ENCODE data around the gene RGS10. TPM values are rescaled to one million over a fixed set of nuclear protein-coding genes. Genes with fewer than 3 reads are reported as not detected.

The RGS10 gene
- total RNA-seq, 4 donors from 2014 or later = 15.2 to 27.0 (median 23.0) TPM

- H3K27me3 ChIP-seq = no peaks in the 10 kb centered on the region
- H3K4me1 ChIP-seq = peaks cover 9% of the 10 kb centered on the region
- no peak overlapping the region for H3K4me3 ChIP-seq
- H3K36me3 ChIP-seq = no peaks in the 10 kb centered on the region
- H3K9me3 ChIP-seq = no peaks in the 10 kb centered on the region
- DNase-seq (ENCODE audit: low spot score in 2 of 2) = no peak
- WGBS = 81% methylated on average over 10 of the region's 10 CpGs
- H3K27ac ChIP-seq = no peak overlapping the region
- TF ChIP-seq, protein P1, sequence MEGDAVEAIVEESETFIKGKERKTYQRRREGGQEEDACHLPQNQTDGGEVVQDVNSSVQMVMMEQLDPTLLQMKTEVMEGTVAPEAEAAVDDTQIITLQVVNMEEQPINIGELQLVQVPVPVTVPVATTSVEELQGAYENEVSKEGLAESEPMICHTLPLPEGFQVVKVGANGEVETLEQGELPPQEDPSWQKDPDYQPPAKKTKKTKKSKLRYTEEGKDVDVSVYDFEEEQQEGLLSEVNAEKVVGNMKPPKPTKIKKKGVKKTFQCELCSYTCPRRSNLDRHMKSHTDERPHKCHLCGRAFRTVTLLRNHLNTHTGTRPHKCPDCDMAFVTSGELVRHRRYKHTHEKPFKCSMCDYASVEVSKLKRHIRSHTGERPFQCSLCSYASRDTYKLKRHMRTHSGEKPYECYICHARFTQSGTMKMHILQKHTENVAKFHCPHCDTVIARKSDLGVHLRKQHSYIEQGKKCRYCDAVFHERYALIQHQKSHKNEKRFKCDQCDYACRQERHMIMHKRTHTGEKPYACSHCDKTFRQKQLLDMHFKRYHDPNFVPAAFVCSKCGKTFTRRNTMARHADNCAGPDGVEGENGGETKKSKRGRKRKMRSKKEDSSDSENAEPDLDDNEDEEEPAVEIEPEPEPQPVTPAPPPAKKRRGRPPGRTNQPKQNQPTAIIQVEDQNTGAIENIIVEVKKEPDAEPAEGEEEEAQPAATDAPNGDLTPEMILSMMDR (IDR thresholded peaks at IDR 0.05) = no peak
- TF ChIP-seq POLR2AphosphoS5 (IDR thresholded peaks at IDR 0.05) = no peak
- no peak for TF ChIP-seq POLR2A (IDR thresholded peaks at IDR 0.05)
- TF ChIP-seq EP300 (IDR thresholded peaks at IDR 0.05) = no peak
Observed at GRCh38 chr10:119504651-119505050, 37.9 kb downstream of the RGS10 start.

GRCh38 chr10:119503821-119504220 is 38.7 kb downstream of the RGS10 start:
- TF ChIP-seq EP300 (IDR thresholded peaks at IDR 0.05) = no peak
- TF ChIP-seq, protein P1 (IDR thresholded peaks at IDR 0.05) = no peak
- no peak for TF ChIP-seq POLR2A (IDR thresholded peaks at IDR 0.05)
- TF ChIP-seq POLR2AphosphoS5 (IDR thresholded peaks at IDR 0.05) = no peak
- Histone ChIP-seq H3K27ac (no peak overlapping the region), H3K27me3 (no peaks in the 10 kb centered on the region), H3K4me3 (no peak overlapping the region), H3K4me1 (peaks cover 7% of the 10 kb centered on the region), H3K9me3 (no peaks in the 10 kb centered on the region), H3K36me3 (no peaks in the 10 kb centered on the region)
- WGBS = 88% methylated on average over 5 of the region's 5 CpGs
- DNase-seq (ENCODE audit: low spot score in 2 of 2) = no peak

DNA sequence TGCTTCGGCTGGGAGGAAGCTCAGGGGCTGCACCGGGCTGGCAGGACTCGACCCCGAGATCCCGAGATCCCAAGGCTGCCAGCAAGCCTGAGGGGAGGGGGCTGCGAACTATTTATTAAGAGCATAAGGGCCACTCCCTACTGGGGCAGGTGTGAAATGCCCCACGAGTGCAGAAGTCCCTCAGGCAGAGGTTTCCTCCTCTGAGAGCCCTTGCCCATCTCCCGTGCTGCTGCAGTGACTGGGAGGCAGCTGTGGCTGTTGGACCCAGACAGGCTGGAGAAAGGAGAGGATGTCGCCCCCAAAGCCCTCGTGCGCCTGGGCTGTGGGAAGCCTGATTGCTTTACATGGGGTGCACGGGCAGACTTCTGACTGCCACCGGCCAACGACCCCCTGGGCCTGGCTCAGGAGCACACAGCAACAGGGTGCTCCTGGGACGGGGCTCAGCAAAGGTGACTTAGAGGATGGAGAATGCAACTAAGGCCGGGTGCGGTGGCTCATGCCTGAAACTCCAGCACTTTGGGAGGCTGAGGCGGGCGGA is 39.8 kb downstream of the RGS10 start:
- TF ChIP-seq, protein P1 (IDR thresholded peaks at IDR 0.05) = no peak
- TF ChIP-seq EP300 (IDR thresholded peaks at IDR 0.05) (no peak), POLR2AphosphoS5 (IDR thresholded peaks at IDR 0.05) (no peak)
- H3K4me3 ChIP-seq = no peak overlapping the region
- H3K9me3 ChIP-seq = no peaks in the 10 kb centered on the region
- H3K27ac ChIP-seq = no peak overlapping the region
- no peaks in the 10 kb centered on the region for H3K27me3 ChIP-seq
- WGBS = 73% methylated on average over 18 of the region's 19 CpGs
- peaks cover 7% of the 10 kb centered on the region for H3K4me1 ChIP-seq
- no peak for DNase-seq (ENCODE audit: low spot score in 2 of 2)
- H3K36me3 ChIP-seq = no peaks in the 10 kb centered on the region

DNA sequence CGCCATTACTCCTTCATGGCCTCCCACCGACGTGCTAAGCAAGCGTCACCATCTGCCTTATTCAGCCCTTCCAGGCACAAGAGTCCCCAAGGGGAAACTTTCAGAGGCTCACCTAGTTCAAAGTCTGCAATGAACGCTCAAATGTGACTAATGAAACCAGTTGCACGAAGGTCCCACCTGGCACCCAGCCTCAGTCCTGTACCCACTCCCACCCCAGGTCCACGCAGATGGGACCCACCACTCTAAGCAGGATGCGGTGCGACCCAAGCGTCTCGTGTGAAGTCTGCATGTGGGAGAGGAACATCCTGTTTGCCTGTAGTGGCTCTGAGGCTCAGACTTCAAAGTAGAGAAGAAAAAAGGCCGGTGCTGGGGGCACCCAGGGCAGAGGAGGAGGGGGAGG is 40.3 kb downstream of the RGS10 start:
- H3K27me3 ChIP-seq = no peaks in the 10 kb centered on the region
- no peaks in the 10 kb centered on the region for H3K9me3 ChIP-seq
- H3K4me3 ChIP-seq = no peak overlapping the region
- no peaks in the 10 kb centered on the region for H3K36me3 ChIP-seq
- no peak for DNase-seq (ENCODE audit: low spot score in 2 of 2)
- no peak overlapping the region for H3K27ac ChIP-seq
- H3K4me1 ChIP-seq = peaks cover 7% of the 10 kb centered on the region
- TF ChIP-seq POLR2A (IDR thresholded peaks at IDR 0.05) (no peak), EP300 (IDR thresholded peaks at IDR 0.05) (no peak)
- TF ChIP-seq, protein P1 (IDR thresholded peaks at IDR 0.05) = no peak
- 75% methylated on average over 12 of the region's 12 CpGs for WGBS

- H3K4me1 ChIP-seq = peaks cover 7% of the 10 kb centered on the region
- H3K27me3 ChIP-seq = no peaks in the 10 kb centered on the region
- no peaks in the 10 kb centered on the region for H3K36me3 ChIP-seq
- no peak for DNase-seq (ENCODE audit: low spot score in 2 of 2)
- H3K9me3 ChIP-seq = no peaks in the 10 kb centered on the region
- no peak overlapping the region for H3K4me3 ChIP-seq
- 100% methylated on average over 2 of the region's 2 CpGs for WGBS
- no peak for TF ChIP-seq POLR2A (IDR thresholded peaks at IDR 0.05)
- TF ChIP-seq POLR2AphosphoS5 (IDR thresholded peaks at IDR 0.05) = no peak
- TF ChIP-seq, protein P1 (IDR thresholded peaks at IDR 0.05) = no peak
- H3K27ac ChIP-seq = no peak overlapping the region
Observed at GRCh38 chr10:119501690-119502089, 40.8 kb downstream of the RGS10 start.
